GM23338 (cell line): Measurements from ENCODE around the gene FKBP1A.

Experiments used
- CREB1 ChIP-seq: fragments of 250-450 bp; sonication (Bioruptor Pico); IDR thresholded peaks from 2 replicates; pipeline ENCODE4 v1.5.0; 2020; ENCODE audit warnings: low read depth, mild to moderate bottlenecking, moderate library complexity
- EZH2 ChIP-seq: fragments of 200-600 bp; sonication (generic); IDR thresholded peaks from one replicate; pipeline ENCODE4 v1.8.0; 2017; ENCODE audit warnings: antibody characterized with exemption, mild to moderate bottlenecking, low read depth; ENCODE audit not compliant: unreplicated experiment
- EZH2phosphoT487 ChIP-seq: fragments of 200-600 bp; sonication (generic); IDR thresholded peaks from one replicate; pipeline ENCODE4 v1.8.1; 2018; ENCODE audit warnings: antibody characterized with exemption; ENCODE audit not compliant: unreplicated experiment
- JUNB ChIP-seq: IDR thresholded peaks from one replicate; pipeline ENCODE4 v1.6.1; 2016; ENCODE audit warnings: antibody characterized with exemption; ENCODE audit not compliant: unreplicated experiment
- NANOG ChIP-seq: IDR thresholded peaks from 2 replicates; pipeline ENCODE4 v1.6.1; 2016; ENCODE audit warnings: antibody characterized with exemption, borderline replicate concordance
- POLR2AphosphoS5 ChIP-seq: IDR thresholded peaks from 2 replicates; pipeline ENCODE4 v1.6.1; 2016; ENCODE audit warnings: antibody characterized with exemption, low read depth
- STAT1 ChIP-seq: IDR thresholded peaks from one replicate; pipeline ENCODE4 v1.6.1; 2016; ENCODE audit warnings: antibody characterized with exemption; ENCODE audit not compliant: unreplicated experiment
- TF ChIP-seq, protein P1 (sequence below), 2 experiments: fragments of 200-600 bp in 1 of 2; sonication (generic) in 1 of 2; conservative IDR thresholded peaks; 2 replicates each; pipeline versions ENCODE4 v1.5.1 to v1.6.1; 2016 to 2017; ENCODE audit warnings: antibody characterized with exemption in 2 of 2, low read depth in 2 of 2, mild to moderate bottlenecking in 2 of 2, moderate library complexity in 1 of 2
- TF ChIP-seq, protein P2 (sequence below): IDR thresholded peaks from one replicate; pipeline ENCODE4 v1.6.1; 2018; ENCODE audit warnings: antibody characterized with exemption; ENCODE audit not compliant: unreplicated experiment

DNA sequence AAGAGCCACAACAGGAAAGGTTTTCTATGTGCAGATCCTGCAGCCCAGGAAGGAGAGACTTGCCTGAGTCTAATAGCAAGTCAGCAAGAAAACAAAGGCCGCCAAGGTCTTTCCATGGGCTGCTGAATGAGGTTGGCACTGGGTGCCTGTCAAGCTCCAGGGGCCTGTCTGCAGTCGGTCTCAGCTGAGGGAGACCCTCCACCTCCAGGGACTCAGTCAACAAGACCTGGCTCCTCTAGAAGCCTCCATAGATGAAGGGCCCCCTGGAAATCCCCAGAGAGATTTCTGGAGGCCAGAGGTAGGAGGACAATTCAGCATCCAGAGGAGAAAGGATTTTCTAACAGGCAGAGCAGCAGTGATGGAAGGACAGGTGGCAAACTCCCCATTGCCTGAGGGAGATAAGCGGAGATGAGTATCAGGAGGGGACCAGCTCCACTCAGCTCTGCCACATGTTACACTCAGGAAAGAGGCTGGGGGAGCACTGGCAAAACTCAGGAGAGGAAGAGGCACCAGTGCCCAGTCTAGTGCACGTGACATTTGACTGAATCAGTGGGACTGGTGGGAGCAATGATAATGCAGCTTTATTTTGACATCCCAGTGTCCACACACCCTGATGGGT lies 33.5 kb upstream of the FKBP1A start:
- no peak for TF ChIP-seq POLR2AphosphoS5
- TF ChIP-seq, protein P1, sequence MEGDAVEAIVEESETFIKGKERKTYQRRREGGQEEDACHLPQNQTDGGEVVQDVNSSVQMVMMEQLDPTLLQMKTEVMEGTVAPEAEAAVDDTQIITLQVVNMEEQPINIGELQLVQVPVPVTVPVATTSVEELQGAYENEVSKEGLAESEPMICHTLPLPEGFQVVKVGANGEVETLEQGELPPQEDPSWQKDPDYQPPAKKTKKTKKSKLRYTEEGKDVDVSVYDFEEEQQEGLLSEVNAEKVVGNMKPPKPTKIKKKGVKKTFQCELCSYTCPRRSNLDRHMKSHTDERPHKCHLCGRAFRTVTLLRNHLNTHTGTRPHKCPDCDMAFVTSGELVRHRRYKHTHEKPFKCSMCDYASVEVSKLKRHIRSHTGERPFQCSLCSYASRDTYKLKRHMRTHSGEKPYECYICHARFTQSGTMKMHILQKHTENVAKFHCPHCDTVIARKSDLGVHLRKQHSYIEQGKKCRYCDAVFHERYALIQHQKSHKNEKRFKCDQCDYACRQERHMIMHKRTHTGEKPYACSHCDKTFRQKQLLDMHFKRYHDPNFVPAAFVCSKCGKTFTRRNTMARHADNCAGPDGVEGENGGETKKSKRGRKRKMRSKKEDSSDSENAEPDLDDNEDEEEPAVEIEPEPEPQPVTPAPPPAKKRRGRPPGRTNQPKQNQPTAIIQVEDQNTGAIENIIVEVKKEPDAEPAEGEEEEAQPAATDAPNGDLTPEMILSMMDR (conservative IDR thresholded peaks at IDR 0.05; ENCODE audit: low read depth in 2 of 2), result no peak
- TF ChIP-seq EZH2, result no peak
- TF ChIP-seq JUNB, result no peak
- no peak for TF ChIP-seq EZH2phosphoT487
- TF ChIP-seq, protein P2, sequence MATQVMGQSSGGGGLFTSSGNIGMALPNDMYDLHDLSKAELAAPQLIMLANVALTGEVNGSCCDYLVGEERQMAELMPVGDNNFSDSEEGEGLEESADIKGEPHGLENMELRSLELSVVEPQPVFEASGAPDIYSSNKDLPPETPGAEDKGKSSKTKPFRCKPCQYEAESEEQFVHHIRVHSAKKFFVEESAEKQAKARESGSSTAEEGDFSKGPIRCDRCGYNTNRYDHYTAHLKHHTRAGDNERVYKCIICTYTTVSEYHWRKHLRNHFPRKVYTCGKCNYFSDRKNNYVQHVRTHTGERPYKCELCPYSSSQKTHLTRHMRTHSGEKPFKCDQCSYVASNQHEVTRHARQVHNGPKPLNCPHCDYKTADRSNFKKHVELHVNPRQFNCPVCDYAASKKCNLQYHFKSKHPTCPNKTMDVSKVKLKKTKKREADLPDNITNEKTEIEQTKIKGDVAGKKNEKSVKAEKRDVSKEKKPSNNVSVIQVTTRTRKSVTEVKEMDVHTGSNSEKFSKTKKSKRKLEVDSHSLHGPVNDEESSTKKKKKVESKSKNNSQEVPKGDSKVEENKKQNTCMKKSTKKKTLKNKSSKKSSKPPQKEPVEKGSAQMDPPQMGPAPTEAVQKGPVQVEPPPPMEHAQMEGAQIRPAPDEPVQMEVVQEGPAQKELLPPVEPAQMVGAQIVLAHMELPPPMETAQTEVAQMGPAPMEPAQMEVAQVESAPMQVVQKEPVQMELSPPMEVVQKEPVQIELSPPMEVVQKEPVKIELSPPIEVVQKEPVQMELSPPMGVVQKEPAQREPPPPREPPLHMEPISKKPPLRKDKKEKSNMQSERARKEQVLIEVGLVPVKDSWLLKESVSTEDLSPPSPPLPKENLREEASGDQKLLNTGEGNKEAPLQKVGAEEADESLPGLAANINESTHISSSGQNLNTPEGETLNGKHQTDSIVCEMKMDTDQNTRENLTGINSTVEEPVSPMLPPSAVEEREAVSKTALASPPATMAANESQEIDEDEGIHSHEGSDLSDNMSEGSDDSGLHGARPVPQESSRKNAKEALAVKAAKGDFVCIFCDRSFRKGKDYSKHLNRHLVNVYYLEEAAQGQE, result no peak
- TF ChIP-seq NANOG, result no peak
- no peak for TF ChIP-seq CREB1 (CRISPR knock-in tag)
- TF ChIP-seq STAT1, result no peak
